GM06990 (cell line): ENCODE results near the gene MPHOSPH9.

Experiments
- DNase-seq: peaks from one replicate; pipeline ENCODE4 v3.0.0-alpha.2; 2011; ENCODE audit not compliant: insufficient read length; ENCODE audit errors: extremely low read depth
- H3K27me3 ChIP-seq: replicated peaks from 2 replicates; pipeline ENCODE4 v1.6.0; 2011; ENCODE audit warnings: low read length; ENCODE audit not compliant: control insufficient read depth, insufficient read depth
- H3K36me3 ChIP-seq: 2 replicates; pipeline ENCODE4 v1.5.1; 2011; ENCODE audit warnings: low read length; ENCODE audit not compliant: control insufficient read depth, insufficient read depth
- H3K4me3 ChIP-seq: replicated peaks from 2 replicates; pipeline ENCODE4 v1.5.1; 2011; ENCODE audit warnings: low read depth, mild to moderate bottlenecking, control low read depth, low read length
- CTCF ChIP-seq: IDR thresholded peaks from 2 replicates; pipeline ENCODE4 v1.5.1; 2011; ENCODE audit warnings: low read length, control low read depth, mild to moderate bottlenecking, inconsistent platforms; ENCODE audit not compliant: insufficient read depth, poor library complexity, severe bottlenecking

Gene MPHOSPH9

GRCh38 chr12:123232807-123233504, at the start of gene MPHOSPH9, which contains the start of gene MTRFR:
TSS of gene MPHOSPH9 (minus strand) at chr12:123233141. CDS start at chr12:123230364, 2,777 bp downstream.
TSS of gene MTRFR (plus strand) at chr12:123233436. CDS start at chr12:123253675, 20,239 bp downstream.
- TF ChIP-seq CTCF = no peak
- no peaks in the 10 kb centered on the region for H3K27me3 ChIP-seq
- no peaks in the 10 kb centered on the region for H3K36me3 ChIP-seq
- peak within 1 kb of the TSS; percentile 82 for H3K4me3 ChIP-seq
- peak; percentile 99 for DNase-seq

GRCh38 chr12:123282111-123282510, 49.2 kb upstream of the MPHOSPH9 start:
- no peak for TF ChIP-seq CTCF
- no peak overlapping the region for H3K4me3 ChIP-seq
- DNase-seq = no peak
- H3K36me3 ChIP-seq = no peaks in the 10 kb centered on the region
- no peaks in the 10 kb centered on the region for H3K27me3 ChIP-seq

GRCh38 chr12:123280971-123281370, 48.0 kb upstream of the MPHOSPH9 start:
- no peaks in the 10 kb centered on the region for H3K27me3 ChIP-seq
- H3K36me3 ChIP-seq = no peaks in the 10 kb centered on the region
- no peak overlapping the region for H3K4me3 ChIP-seq
- DNase-seq = no peak
- no peak for TF ChIP-seq CTCF

- no peak for TF ChIP-seq CTCF
- H3K27me3 ChIP-seq = no peaks in the 10 kb centered on the region
- peak; percentile 72 for DNase-seq
- no peak overlapping the region for H3K4me3 ChIP-seq
- H3K36me3 ChIP-seq = no peaks in the 10 kb centered on the region
Measured at GRCh38 chr12:123278101-123278627, 45.2 kb upstream of the MPHOSPH9 start.

GRCh38 chr12:123273166-123273565, 40.2 kb upstream of the MPHOSPH9 start:
- no peak for DNase-seq
- TF ChIP-seq CTCF = no peak
- H3K4me3 ChIP-seq = no peak overlapping the region
- no peaks in the 10 kb centered on the region for H3K27me3 ChIP-seq
- no peaks in the 10 kb centered on the region for H3K36me3 ChIP-seq
